Psoas muscle (tissue), 8 donors: ENCODE results near the gene CCR9. TPM values are rescaled to one million over a fixed set of nuclear protein-coding genes. Genes with fewer than 3 reads are reported as not detected.

Experiments used
- ATAC-seq, 4 donors: fragments of 200-7000 bp; cut with Tn5 transposase; one replicate each; pipeline ENCODE4 v1.9.1; 2020; ENCODE audit warnings: moderate library complexity in 3 of 4, mild to moderate bottlenecking in 2 of 4
- DNase-seq, 2 donors: peaks; one replicate each; pipeline ENCODE4 v3.0.0-alpha.2; 2020
- H3K27ac ChIP-seq: fragments of 200-600 bp; one replicate; pipeline ENCODE4 v1.8.0; 2022
- H3K27me3 ChIP-seq, 3 donors: fragments of 200-600 bp in 1 of 3; one replicate each; pipeline versions ENCODE4 v1.6.1 to v1.8.0; 2013 to 2022; ENCODE audit warnings: low read length in 2 of 3, mild to moderate bottlenecking in 2 of 3, moderate library complexity in 1 of 3; ENCODE audit not compliant: insufficient read depth in 3 of 3
- H3K36me3 ChIP-seq, 2 donors: fragments of 200-600 bp in 1 of 2; one replicate each; pipeline versions ENCODE4 v1.6.1 to v1.8.0; 2013 to 2022; ENCODE audit warnings: low read depth in 1 of 2, mild to moderate bottlenecking in 1 of 2, moderate library complexity in 1 of 2; ENCODE audit not compliant: insufficient read depth in 1 of 2
- H3K4me1 ChIP-seq: fragments of 200-600 bp; one replicate; pipeline ENCODE4 v1.8.0; 2022
- H3K4me3 ChIP-seq: fragments of 200-600 bp; one replicate; pipeline ENCODE4 v1.8.0; 2022; ENCODE audit warnings: mild to moderate bottlenecking
- H3K9me3 ChIP-seq: fragments of 200-600 bp; one replicate; pipeline ENCODE4 v1.8.0; 2022
- CTCF ChIP-seq: fragments of 200-600 bp; IDR thresholded peaks from one replicate; pipeline ENCODE4 v1.8.0; 2022; ENCODE audit warnings: antibody characterized with exemption
- WGBS, 3 donors: extraction: QIAGEN DNeasy Blood & Tissue Kit; methylation state at CpG; one replicate each; pipeline versions ENCODE4 v1.1.6 to v1.1.7; 2013; 5-methylcytosine and 5-hydroxymethylcytosine counted together
- intact Hi-C, 2 donors: fragments of 100-400 bp; cut with DNase I; formaldehyde crosslinking; loops; one replicate each; pipeline versions ENCODE4 v1.11.0 to v1.14.2; 2022
- polyA plus RNA-seq, 3 donors: library from polyadenylated mRNA; stranded (reverse); fragments of 200-250 nt; gene quantifications; one replicate each; pipeline ENCODE4 v1.2.3, GENCODE V29; 2013
- total RNA-seq, 4 donors: library from RNA; stranded (reverse); fragmentation: NEBNext Ultra II Directional in 2 of 4; extraction: Animal tissue kit (Norgen Biotek cat#: 25700) in 2 of 4; gene quantifications; one replicate each; pipeline versions ENCODE4 v1.2.1 to v1.2.4, GENCODE V29; 2021 to 2023
- donor health status: healthy with polysubstance abuse.
- donor health status: DM: no; HTN: no; CAD: no; lungs with moderate emphysema.
- donor health status: Bipolar disorder and iron deficiency.
- donor health status: healthy.
- donor health status: DM: yes; HTN: yes; CAD: no.
- donor health status: DM: no; HTN: no; CAD: no.
- donor health status: DM: no; HTN: no; CAD: no.
- donor health status: DM: yes; HTN: yes; CAD: no.

CCR9 gene
- total and polyA plus RNA-seq, 7 donors = 0.03 TPM; not detected in 6

GRCh38 chr3:45878124-45878523, 8.2 kb upstream of the CCR9 start:
- ATAC-seq (no peak), DNase-seq (no peak)
- H3K4me3 ChIP-seq = no peak overlapping the region
- TF ChIP-seq CTCF = no peak
- intact Hi-C loops = no loop called here
- H3K4me1 ChIP-seq = no peaks in the 10 kb centered on the region
- no peaks in the 10 kb centered on the region for H3K36me3 ChIP-seq
- no peaks in the 10 kb centered on the region for H3K27me3 ChIP-seq
- 87 to 96% (median 88%) methylated on average over 2 of the region's 2 CpGs for WGBS, 3 donors
- H3K27ac ChIP-seq = no peak overlapping the region
- no peaks in the 10 kb centered on the region for H3K9me3 ChIP-seq

GRCh38 chr3:45880725-45881077, 5.6 kb upstream of the CCR9 start:
- Histone ChIP-seq H3K27ac (no peak overlapping the region), H3K9me3 (no peaks in the 10 kb centered on the region), H3K27me3 (no peaks in the 10 kb centered on the region), H3K4me3 (no peak overlapping the region), H3K4me1 (no peaks in the 10 kb centered on the region), H3K36me3 (no peaks in the 10 kb centered on the region)
- intact Hi-C loops = no loop called here
- ATAC-seq = no peak
- no peak for DNase-seq
- WGBS, 3 donors = 88 to 96% (median 91%) methylated on average over 3 of the region's 3 CpGs
- no peak for TF ChIP-seq CTCF

- Histone ChIP-seq H3K9me3 (no peaks in the 10 kb centered on the region), H3K36me3 (no peaks in the 10 kb centered on the region), H3K27ac (no peak overlapping the region), H3K4me3 (no peak overlapping the region), H3K4me1 (no peaks in the 10 kb centered on the region), H3K27me3 (no peaks in the 10 kb centered on the region)
- no peak for DNase-seq
- peak in 1 of 4 donors; percentile 53 for ATAC-seq
- intact Hi-C loops = no loop called here
- no peak for TF ChIP-seq CTCF
- 58 to 67% (median 62%) methylated on average over 8 of the region's 8 CpGs for WGBS, 3 donors
These were observed 5.0 kb upstream of the CCR9 start for GRCh38 chr3:45881078-45882022.

GRCh38 chr3:45884368-45885201, 1.8 kb upstream of the CCR9 start:
- intact Hi-C loops = no loop called here
- no peak for ATAC-seq
- 81 to 87% (median 83%) methylated on average over 23 of the region's 23 CpGs for WGBS, 3 donors
- no peaks in the 10 kb centered on the region for H3K27me3 ChIP-seq
- no peak overlapping the region for H3K27ac ChIP-seq
- H3K9me3 ChIP-seq = no peaks in the 10 kb centered on the region
- no peaks in the 10 kb centered on the region for H3K4me1 ChIP-seq
- H3K4me3 ChIP-seq = no peak overlapping the region
- DNase-seq = no peak
- no peaks in the 10 kb centered on the region for H3K36me3 ChIP-seq
- no peak for TF ChIP-seq CTCF
